Stimulated activated CD8-positive, alpha-beta memory T cell treated with anti-CD3 and anti-CD28 coated beads, Interleukin-4, amount 100 ng/mL, for 48 hours (primary cell): ENCODE measurements around the gene JPT2.
A peak's percentile ranks its signal among the peaks of the same experiment; 100 is the strongest.

Experiments
- DNase-seq: peaks from one replicate; pipeline ENCODE4 v3.0.0-alpha.2; 2020

JPT2 gene, protein sequence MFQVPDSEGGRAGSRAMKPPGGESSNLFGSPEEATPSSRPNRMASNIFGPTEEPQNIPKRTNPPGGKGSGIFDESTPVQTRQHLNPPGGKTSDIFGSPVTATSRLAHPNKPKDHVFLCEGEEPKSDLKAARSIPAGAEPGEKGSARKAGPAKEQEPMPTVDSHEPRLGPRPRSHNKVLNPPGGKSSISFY

DNA sequence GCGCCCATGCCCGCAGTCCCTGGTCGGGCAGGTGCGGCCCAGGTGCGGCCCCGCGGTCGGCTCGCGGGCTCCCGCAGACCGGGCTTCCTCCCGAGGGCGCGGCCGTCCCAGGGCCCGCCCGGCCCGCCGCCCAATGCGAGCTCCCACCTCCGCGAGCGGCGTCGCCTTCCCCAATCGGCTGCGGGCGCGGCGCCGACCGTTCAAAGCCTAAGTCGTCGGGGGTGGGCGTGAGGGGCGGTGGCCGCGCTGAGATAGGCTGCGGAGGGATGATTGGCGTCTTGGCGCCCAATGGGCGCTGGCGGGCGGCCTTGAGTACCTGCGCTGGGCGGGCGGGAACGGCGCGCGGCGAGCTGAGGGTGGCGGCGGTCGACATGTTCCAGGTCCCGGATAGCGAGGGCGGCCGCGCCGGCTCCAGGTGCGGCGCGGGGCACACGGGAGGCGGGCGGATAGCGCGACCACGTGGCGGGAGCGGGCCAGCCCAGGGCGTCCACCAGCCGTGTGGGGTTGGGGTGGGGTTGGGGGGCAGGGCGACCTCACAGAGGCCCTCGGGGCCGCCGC is at the start of gene JPT2:
Gene JPT2, plus strand, starts transcription at position 338 of the 558 bp plus-strand sequence. Its CDS starts 34 bp downstream, at position 372.
- DNase-seq: peak; percentile 97

DNA sequence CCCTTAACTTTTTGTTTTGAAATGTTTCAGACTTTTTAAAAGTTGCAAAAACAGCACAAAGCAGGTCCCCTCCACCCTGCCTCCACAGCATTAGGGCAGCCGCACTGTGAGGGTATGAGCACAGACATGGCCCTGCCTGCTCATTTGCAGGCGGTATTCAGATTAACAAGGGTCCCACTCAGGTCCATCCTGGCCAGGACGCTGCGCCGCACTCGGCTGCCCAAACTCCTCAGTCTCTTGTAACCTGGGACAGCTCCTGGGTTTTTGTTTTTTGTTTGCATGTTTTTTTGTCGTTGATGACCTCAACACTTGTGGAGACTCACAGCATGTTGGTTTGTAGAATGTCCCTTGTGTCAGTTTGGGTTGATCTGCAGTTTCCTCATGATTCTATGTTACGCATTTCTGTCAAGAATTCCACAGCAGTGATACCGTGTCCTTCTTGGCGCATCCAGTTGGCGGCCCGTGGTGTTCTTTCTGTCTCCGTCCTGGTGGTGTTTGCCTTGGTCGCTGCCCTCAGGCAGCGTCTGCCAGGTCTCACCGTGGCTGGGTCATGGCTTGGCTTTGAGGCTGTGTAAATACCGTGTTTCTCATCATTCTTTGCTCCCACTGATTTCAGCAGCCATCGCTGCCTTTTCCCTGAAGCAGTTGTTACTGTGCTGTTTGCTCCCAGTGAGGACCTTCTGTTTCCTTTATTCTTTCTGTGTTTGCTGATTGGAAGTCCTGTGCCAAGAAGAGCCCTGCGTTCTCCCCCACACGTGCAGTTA is 47.4 kb upstream of the JPT2 start:
- no peak for DNase-seq

DNA sequence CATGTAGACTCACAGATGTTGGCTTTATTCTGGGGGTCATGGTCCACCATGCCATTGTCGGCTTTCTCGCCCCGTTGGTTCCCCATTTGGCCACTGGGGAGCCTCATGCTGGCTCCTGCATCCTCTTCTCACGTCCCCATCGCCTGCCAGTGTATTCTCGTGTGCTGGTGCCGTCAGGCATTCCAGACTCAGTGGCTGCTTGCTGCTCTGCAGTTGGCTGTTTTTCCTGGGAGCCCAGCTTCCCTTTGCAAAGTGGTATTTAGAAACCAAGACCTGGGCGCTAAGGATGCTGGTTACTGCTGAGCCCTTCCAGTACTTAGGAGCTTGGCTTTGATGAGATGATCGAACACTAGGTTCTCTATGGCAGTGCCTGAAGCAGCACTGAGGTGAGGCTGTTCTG is 46.8 kb upstream of the JPT2 start:
- no peak for DNase-seq

DNA sequence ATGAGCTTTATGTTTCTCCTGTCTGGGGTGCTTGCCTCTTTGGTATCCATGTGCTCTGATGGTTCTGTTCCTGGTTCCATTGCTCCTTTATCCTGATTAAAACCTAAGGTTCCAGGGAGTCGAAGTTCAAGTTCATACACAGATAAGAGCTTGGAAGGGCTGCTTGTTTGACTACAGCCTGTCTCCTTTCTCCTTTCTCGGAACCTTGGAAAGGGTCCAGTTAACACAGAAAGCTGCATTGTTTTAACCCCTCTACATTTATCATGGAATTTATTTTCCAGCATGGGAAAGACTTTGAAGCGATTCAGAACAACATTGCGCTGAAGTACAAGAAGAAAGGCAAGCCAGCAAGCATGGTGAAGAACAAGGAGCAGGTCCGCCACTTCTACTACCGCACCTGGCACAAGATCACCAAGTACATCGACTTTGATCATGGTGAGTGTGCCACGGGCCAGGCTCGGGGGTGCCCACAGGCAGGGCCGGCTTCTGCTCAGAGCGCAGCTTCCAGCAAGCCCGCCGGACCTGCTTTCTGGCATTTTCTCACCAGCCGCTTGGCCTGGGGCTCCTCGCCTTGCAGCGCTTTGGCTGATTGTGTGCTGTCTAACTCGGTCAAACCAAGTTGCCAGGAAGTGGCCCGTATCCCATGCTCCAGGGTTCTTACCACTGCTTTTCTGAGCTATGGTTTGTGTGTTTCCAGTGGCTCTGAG is 46.0 kb upstream of the JPT2 start:
- no peak for DNase-seq

DNA sequence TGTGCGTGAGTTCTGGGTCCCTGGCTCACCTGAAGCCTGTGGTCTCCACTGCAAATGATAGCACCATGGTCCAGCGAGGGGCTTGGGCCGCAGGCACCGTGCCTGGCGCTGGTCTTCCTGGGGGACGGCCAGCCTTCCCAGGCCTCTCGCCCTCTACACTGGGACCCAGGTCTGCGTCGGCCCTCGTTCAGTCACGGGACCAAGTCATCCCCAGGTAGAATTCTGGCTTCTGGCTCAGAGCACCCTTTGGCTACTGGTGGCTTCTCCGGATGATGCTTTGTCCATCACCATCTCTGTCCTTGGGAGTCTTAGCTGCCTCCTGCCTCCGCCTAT is 45.5 kb upstream of the JPT2 start:
- no peak for DNase-seq

DNA sequence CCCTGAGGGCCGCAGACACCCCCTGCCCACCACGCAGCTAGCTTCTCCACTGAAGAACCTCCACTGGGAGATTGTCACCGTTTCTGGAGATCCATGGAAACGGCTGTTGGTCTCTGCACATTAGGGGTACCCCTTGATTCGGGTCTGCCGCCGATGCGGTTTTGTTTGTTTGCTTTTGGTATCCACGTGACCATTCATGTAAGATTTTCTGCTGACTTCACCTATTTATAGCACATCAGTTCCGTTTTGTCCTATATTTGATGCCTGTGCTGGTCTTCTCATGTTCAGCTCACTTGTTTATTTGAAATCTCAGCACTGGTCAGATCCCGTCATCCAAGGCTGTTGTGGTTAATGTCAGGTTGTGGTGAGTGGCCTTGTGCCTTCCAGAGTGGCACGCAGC is 44.8 kb upstream of the JPT2 start:
- no peak for DNase-seq

DNA sequence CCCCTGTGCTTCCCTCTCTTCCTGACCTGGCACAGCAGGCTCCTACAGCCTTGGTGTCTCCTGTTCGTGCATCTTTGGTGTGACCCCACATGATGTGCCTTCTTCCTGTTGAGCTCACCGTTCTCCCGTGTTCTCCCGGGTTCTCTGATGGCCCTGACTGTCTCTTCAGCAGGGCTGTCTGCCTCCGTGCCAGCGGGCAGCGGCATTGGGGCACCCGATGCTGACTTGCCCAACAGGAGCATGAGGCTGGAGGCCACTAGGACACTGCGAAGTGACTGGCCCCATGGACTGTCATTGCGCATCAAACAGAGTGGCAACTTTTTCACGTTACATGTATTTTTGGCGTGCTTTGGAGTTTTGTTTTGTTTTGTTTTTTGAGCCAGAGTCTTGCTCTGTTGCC is 43.5 kb upstream of the JPT2 start:
- DNase-seq: no peak

DNA sequence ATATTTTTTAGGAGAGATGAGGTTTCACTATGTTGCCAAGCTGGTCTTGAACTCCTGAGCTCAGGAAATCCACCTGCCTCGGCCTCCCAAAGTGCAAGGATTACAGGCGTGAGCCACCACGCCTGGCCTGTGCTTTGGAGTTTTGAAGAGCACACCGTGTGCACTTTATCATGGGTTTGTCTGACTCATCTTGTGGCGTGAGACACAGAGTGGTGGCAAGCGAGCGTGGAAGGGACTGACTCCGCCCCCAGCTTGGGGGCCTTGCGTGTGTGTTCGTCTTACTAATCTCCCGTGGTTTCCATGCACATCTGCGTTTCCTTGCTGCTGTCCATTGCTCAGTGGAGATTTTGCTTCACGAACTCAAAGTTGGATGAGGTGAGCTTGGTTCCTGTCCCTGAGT is 43.0 kb upstream of the JPT2 start:
- peak; percentile 34 for DNase-seq

DNA sequence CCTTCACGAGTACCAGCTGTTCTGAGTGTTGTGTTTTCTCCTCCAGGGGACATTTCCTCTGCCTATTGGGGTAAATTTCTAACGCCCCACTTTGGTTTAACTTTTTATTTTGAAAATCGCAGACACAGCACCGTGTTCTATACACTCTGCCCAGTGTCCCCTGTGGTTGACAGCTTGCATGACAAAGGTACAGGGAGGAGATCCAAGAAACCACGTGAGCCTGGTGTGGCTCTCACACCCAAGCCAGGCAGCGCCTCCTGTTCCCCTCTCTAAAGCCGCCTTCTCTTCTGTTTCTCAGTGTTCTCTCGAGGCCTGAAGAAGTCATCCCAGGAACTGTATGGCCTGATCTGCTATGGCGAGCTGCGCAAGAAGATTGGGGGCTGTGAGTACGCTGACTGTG is 40.6 kb upstream of the JPT2 start:
- no peak for DNase-seq

DNA sequence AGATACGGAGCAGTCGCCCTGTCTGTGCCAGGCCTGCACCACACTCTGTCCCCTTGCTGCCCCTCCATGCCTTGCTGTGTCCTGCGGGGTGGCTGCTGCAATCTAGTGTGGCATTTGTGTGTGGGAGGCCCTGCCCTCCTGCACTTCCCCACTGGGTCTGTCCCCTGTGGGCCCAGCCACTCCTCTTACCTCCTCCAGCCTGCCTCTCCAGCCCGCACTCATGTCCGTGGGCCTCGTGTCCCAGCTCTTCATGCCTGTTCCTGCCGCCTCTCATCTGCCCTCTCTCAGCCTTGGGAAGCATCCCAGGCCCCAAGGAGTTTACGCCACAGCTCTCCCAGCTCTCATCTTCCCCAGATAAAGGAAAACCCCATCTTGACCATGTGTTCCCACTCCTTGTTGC is 39.3 kb upstream of the JPT2 start:
- DNase-seq: no peak

DNA sequence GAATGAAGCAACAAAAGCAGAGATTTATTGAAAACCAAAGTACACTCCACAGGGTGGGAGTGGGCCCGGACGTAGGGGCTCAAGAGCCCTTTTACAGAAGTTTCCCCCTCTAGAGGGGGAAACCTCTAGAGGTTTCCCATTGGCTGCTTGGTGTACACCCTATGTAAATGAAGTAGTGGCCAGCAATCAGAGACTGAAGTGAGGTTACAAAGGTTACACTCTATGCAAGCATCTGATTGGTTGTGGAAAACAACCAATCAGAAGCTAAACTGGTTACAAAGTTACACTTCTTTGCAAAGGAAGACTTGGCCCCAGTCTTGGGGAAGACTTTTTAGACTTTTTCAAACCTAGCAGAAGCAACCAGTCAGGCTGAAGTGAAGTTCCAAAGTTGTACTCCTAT is 38.8 kb upstream of the JPT2 start:
- no peak for DNase-seq

DNA sequence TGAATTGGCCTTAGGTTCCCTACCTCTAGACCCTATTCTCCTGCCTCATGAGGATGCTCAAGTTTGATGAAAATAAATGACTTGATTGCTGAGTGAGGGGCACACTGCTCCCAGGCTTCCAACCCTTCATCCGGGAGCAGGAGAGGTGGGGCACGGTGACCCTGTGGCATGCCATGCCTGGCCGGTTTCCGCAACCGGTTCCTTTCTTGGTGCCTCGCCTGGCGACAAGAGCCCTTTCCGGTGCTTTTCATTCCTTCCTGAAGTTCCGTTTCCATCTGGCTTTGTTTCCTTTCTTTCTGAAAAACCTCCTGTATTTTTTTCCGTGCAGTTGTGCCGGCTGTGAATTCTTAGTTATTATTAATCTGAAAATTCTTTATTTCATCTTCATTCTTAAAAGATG is 38.2 kb upstream of the JPT2 start:
- no peak for DNase-seq

DNA sequence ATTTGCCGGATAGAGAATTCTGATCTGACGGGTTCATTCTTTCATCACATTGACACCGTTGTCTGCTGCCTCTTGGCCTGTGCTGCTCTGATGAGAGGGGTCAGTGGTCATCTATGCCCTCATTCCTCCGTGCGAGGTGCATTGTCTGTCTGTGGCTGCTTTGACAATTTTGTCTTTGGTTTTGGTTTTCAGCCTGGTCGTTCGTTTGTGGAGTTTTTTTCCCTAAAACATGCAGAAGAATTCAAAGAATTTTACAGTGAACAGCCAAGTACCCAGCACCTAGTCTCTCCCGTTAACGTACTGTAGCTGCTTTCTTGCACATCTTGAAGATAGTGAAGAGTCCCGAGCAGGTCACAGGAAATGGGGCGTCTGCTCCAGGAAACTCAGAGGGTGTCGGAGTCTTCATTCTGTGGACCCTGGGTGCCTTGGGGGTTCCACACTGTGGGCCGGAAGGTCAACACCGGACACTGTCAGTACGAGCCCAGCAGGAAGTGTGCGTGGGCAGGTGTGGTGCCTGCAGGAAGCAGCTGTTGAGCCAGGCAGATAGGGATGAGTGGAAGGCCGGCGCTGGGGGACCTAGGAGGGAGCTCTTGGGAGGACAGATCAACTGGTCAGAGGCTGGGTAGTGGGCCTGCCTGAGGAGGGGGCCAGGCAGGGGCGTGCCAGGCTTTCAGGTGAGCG is 37.7 kb upstream of the JPT2 start:
- DNase-seq: no peak

DNA sequence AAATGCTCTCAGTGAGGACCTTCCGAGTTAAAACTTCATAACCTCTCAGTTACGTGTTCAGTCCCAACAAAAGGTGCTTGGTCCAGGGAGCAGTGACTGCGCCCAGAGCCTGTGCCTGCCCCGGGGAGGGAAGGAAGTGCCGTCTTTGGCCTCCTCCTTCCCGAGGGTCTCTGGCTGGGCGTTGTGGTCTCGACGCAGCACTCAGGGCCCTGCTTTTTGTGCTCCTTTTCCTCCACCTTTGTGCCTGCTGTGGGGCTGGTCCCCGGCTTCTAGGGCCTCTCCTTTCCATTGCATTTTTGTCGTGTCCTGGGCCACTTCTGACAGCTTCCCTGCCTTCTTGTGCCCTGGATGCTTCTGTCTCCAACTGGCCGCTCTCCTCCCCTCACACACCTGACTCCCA is 36.8 kb upstream of the JPT2 start:
- DNase-seq: no peak

DNA sequence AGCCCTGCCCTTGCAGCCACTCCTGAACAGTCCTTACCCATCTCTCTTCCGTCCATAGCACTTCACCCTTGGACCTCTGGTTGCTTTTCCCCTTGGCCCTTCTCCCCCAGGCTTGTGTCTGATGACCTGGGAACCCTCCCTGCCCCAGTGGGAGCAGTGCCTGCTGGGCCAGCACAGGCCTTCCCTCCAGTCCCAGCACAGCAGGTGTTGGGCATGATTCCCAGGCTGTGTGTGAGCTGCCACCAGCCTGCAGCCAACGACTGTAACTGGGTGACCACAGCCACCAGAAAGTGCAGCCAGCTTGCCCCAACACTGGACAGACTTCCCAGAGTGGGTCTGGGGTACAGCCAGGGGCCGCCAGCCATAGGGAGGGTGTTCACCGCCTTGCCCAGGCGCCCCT is 35.9 kb upstream of the JPT2 start:
- DNase-seq: no peak

DNA sequence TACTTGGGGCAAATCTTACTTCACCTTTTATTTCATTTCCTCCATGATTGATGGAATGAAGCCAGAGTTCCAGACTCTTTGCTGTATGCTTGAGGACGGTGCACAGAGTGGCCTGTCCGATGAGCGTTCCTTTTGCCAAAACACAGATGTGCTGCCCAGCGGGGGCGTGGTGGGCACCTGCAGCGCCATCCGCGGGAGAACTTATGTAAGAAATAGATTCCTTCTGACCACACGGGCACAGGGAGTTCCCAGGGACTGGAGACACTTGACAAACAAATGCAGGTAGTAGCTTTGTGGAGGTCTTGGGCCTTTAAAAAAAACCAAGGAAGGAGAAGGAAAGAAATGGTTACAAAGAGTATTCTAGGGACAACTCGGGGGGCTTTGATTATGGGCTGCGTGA is 35.3 kb upstream of the JPT2 start:
- no peak for DNase-seq

DNA sequence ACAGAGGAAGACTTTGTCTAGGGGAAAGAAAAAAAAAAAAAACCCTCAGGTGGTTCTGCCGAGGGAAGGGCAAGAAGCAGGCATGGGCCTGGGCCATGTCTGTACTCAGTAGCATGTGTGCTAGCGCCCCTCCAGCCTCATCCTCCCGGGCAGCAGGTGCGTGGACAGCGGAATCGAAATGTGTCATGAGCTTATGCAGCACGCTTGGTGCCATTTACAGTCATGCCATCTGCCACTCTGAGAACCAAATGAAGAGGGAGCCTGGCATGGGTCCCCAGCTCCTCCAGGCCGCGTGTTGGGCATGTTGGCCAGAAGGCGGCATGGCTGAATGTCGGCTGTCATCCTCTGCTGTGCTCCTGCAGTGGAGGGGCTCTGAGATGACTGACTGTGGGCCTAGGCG is 34.6 kb upstream of the JPT2 start:
- DNase-seq: no peak

DNA sequence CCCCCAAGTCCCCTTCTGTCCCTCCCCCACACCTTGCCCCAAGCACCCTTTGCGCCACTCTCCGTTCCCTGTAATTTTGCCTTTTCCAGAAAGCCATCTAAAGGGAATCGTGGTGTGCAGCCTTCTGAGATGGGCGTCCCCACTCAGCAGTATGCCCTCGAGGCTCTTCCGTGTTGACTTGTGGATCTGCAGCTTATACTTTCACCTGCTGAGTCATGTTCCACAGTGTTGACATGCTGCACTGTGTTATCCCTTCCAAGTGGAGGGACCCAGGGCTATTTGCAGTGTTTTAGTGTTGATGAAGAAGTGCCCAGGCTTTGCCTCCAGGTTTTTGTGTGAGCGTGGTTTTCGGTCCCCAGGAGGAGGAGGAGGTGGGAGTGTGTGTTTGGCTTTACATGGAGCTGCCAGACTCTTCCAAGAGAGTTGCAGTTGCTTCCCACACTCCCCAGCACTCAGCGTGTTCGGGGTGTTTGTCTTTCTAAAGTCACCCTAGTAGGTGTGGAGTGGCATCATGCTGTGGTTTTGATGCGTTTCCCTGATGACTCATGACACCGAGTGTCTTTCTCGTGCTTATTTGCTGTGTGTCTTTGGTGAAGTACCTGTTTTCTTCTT is 32.1 kb upstream of the JPT2 start:
- DNase-seq: peak; percentile 50

DNA sequence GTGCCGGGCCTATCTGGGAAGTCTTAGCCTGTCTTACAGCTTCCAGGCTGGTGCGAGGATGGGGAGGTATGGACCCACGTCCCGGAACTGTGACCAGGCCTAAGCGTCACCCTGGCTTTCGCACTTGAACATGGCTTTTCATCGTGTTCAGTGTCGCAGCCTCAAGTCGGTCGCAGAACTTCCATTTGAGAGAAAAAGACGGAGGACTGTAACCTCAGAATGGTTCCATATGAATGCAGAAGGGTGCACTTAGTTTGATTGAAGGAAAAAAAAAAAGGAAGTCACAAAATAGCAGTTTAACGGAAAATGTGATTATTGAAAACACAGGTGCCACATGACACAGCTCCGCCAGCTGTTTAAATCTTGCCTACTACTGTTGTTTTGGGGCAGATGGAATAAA is 30.2 kb upstream of the JPT2 start:
- DNase-seq: no peak

DNA sequence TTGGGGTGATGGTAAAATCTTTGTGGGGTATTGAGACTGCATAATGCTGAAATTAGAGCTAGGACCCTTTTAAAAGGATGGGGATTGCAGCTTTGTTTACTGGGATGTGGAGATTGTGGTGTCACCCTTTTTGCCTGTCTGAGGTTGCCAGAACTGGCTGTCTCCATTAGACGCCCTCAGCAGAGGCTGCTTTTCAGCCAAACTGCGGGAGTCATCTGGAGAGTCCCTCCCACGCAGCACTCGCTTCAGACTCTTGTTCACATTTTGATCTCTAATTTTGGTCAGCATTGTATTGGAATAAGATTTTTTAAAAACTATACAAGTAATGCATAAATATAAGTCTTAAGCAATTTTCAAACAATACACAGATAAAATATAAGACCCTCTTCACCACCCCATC is 27.9 kb upstream of the JPT2 start:
- DNase-seq: no peak

DNA sequence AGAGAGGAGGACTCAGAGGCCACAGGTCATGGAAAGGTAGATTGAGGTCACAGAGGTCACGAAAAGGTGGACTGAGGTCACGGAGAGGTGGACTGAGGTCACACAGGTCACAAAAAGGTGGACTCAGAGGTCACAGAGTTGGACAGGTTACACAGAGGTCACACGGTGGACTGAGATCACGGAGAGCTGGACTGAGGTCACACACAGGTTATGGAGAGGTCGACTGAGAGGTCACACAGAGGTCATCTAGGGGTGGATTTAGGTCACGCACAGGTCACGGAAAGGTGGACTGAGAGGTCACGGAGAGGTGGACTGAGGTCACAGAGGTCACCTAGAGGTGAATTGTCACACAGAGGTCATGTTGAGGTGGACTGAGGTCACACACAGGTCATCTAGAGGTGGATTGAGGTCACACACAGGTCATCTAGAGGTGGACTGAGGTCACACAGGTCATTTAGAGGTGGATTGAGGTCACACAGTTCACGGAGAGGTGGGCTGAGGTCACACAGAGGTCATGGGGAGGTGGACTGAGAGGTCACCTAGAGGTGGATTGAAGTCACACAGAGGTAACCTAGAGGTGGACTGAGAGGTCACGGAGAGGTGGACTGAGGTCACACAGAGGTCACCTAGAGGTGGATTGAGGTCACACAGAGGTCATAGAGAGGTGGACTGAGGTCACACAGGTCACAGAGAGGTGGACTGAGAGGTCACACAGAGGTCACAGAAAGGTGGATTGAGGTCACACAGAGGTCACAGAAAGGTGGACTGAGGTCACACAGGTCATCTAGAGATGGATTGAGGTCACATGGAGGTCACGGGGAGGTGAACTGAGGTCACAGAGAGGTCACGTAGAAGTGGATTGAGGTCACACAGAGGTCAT is 26.7 kb upstream of the JPT2 start:
- no peak for DNase-seq

DNA sequence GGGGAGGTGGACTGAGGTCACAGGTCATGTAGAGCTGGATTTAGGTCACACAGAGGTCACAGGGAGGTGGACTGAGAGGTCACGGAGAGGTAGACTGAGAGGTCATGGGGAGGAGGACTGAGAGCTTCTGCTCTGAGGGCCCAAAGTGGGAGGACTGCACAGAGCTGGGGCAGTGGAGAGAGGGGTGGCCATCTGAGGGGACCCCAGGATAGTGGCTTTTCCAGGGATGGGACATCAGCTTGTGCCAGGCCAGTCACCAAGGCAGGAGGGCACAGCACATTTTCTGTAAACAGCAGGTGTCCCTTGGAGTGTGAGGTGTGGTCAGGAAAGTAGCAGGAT is 26.1 kb upstream of the JPT2 start:
- DNase-seq: no peak
